ENCODE data around the gene RABGAP1.
"Not testable (repeated sequence)": the region's sequence is repeated elsewhere in the genome, so short reads cannot be mapped to it uniquely, and the experiment has no call there.

RABGAP1 gene

DNA sequence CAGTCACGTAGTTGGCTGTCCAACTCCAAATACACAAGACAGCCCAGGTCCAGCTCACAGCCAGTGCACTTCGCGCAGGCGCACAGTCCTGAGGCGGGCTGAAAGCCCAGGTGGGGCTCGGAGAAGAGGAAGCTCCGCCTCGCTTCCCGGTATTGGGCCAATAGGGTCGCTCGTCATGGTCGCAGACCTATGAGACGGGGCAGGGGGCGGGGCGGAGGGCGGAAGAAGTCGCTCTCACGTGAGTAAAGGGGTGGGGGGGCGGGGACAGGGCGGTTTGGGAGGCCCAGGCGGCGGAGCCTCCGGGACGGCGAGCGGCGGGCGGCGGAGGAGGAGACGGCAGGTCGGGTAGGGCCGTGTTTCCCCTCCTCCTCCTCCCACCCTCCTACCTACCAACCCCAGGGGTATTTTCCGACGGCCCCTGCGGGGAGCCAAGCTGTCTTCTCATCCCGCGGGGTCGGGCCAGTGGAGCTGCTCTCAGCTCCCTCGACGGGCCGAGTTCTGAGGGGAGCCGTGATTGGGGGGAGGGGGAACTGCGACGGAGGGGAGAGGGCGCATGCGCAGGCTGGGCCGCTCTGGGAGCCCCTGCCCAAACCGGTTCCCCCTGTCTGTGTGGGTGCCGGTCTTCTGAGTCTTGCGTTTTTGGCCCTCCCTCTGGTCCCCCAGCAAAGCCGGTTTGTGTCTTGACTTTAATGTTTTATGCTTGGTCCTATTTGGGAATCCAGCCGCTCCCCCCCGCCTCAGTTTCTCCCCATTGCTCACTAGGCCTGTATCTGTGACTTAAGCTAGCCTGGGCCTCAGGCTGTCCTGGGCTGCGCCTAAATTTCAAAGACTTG lies at the start of gene RABGAP1:
TSS of gene RABGAP1 (plus strand) at position 272 of the 833 bp plus-strand sequence. CDS start 16,040 bp downstream, outside the sequence.
- DNase-seq (ENCODE audit: low read depth): peak; percentile 85

DNA sequence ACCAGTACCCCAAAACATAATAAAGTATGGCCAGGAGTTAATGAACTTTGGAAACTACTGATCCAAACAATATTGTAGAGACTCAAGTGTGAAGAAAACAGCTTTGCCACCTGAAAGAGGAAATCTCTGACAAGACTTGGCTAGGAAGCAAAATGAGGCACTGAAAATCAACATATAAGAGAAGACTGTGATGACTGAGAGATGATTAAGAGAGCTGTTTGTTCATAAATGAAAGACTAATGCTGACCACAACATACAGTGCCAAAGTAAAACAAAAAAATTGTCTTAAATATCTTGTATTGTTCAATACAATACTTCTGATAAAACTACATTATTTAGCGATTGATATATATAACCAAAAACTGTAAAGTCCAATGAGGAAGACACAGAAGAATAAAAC lies 42.9 kb upstream of the RABGAP1 start:
- DNase-seq (ENCODE audit: low read depth): no peak

DNA sequence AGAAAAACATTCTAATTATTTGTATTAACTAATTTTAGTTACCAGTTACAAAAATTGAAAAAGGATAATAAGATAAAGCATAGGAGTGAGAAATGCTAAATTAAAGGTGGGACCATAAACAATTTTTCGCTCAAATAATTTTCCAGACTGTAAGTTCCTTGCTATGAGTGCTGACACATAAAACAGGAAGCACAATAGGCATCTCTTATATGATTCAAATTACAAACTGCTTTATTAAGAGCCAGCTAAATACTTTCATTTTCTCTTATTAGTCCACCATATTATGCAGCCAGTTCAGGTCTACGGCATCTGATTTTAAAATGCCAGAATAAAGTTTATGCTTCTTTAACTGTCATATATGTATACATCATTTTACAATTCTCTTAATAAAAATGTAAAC lies 40.0 kb upstream of the RABGAP1 start:
- DNase-seq (ENCODE audit: low read depth): no peak

DNA sequence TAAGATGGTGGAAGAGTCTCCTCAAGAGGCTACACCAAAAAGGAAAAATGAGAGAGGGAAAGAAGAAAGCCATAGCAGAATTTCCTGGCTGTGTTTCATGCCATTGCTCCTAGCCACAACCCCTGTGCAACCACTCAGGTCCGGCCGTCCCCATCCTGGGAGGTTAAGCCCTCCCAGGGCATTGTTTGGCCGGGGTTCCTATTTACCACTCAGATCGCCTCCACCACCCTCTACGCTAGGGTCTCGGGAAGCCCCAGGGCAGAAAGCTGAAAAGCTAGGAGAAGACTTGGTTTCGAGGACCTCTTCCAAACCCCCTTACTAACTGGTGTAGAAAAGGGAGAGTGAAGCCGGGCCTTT lies 36.4 kb upstream of the RABGAP1 start:
- DNase-seq (ENCODE audit: low read depth): no peak

DNA sequence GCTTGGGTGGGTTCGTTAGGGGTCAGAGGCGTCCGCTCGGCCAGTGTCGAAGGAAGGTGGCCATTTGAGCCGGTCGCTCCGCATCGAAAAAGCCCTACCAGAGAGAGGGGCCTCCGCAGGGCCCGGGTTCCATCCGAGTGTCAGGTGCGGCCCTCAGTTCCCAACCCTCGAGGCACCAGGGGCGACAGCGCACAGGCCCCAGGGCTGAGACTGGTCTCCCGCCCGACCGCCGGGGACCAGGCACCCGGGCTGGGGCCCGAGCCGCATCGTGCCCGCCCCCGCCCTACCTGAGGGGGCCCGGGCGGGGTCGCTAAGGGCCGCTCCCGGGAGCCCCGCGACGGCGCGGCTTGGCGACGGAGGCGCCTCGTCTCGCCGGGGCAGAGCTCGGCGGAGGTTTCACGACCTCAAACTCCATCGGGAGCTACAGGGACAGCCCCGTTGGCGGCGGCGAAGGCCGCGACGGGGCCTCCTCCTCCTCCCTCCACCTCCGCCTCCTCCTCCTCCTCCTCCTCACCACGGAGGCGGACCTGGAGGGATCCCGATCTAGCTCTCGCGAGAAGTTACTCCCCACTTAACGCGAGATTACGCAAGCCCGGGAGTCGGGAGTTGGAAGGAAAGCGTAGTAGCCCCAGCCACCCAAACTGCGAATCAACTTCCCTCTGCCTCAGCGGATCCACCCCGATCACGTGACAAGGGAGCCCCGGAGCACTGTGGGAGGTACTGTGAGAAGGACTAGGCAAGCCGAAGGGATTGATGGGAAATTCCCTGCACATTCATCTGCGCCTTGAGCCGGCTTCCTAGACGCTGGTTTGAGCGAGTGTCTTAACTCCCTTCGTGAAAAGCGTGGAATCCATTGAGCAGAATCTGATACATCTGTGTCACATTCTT lies 35.8 kb upstream of the RABGAP1 start, which contains the start of gene RC3H2:
TSS of gene RC3H2 (minus strand) at position 537 of the 888 bp plus-strand sequence. CDS start 7,850 bp downstream, outside the sequence.
- peak; percentile 99 for DNase-seq (ENCODE audit: low read depth)

DNA sequence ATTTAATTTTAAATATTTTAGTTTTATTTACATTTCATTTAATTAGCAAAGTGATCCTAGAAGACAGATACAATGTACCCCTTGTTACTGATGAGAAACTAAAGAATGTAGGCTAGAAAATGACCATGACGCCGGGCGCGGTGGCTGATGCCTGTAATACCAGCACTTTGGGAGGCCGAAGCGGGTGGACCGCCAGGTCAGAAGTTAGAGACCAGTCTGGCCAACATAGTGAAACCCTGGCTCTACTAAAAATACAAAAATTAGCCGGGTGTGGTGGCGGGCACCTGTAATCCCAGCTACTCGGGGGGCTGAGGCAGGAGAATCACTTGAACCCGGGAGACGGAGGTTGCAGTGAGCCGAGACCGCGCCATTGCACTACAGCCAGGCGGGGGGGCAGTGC lies 34.7 kb upstream of the RABGAP1 start:
- DNase-seq (ENCODE audit: low read depth): not testable (repeated sequence)

DNA sequence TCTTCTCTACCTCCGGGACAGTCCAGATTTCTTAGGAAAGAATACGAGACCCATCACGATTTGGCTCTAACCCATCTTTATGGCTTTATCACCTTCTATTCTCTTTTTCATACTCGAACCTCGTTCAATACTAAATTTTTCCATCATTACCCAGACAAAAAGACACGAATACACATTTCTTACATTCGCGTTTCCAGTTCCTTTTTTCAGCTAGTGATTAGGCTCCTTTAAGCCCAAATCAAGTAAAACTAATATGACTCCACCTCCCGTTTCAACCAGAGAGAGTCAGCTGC lies 28.2 kb upstream of the RABGAP1 start:
- no peak for DNase-seq (ENCODE audit: low read depth)

DNA sequence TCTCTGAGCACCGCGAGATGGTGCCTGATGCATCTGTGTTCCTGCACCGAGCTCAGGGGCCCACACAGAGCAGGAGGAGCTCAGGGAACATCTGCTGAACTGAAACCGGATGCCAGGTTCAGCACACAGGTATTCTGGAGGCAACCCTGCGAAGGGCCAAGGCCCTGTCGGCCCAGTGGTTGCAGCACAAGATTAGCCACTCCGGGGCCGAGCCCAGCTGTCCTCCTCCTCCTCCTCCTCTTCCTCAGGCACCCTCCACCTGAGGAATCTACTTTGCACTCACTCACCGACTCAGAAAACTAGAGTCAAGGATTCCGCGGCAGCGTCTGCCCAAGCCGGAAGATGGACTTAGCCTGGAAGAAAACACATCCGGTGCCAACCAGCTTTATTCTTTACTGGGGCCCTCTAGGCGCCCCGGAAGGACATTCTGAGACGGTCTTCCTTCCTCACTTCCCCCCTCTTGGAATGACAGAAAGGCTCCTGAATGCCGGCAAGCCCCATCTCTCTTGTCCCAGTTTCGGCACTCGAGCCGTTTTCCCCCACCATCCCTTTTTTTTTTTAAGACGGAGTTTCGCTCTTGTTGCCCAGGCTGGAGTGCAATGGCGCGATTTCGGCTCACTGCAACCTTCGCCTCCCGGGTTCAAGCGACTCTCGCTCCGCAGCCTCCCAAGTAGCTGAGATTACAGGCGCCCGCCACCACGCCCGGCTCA lies 27.7 kb upstream of the RABGAP1 start, which contains the start of gene ZBTB6:
TSS of gene ZBTB6 (minus strand) at position 360 of the 710 bp plus-strand sequence. CDS start 1,251 bp downstream, outside the sequence.
- peak; percentile 57 for DNase-seq (ENCODE audit: low read depth)

DNA sequence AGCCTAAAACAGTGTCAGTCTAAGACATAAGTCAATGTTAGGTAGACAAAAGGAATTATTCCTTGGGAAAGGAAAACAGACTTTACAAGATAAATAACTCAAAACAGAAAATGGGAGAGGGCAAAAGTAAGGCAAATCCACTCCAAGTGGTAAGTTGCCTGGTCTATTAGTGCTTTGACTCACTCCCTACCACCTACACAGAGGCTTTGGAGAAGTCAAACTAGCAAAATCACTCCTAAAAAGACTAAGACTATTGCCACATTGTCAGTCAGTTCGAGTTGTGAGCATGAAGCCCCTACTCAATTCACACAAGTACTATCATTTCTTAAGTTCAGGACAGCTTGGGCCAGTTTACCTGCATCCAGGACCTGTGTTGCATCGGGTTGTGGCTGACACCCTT lies 22.5 kb upstream of the RABGAP1 start:
- no peak for DNase-seq (ENCODE audit: low read depth)

DNA sequence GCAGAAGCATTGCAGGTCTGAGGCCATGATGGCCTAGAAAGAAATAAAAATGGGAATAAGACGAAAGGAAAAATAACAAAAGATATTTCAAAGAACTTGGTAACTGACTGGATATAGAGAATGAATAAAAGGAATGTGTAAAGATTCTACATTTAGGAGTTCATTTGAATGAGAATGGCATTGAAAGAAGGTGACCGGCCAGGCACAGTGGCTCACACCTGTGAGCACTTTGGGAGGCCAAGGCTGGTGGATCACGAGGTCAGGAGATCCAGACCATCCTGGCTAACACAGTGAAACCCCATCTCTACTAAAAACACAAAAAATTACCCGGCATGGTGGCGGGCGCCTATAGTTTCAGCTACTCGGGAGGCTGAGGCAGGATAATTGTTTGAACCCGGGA lies 18.1 kb upstream of the RABGAP1 start:
- DNase-seq (ENCODE audit: low read depth): no peak

DNA sequence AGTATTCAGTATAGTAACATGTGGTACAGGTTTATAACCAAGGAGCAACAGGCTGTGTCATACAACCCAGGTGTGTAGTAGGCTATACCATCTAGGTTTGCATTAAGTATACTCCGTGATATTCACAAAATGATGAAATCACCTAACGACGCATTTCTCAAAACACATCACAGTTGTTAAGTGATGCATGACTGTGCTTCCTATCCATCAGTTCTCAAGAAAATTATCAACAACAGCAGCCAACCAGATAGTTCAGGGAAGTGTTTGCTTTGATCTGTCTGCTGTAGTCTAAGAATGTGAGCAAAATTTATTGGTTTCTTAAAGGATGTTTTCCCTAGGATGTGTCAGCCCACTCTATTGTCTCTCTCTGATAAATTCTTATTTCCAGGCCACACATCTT lies 16.9 kb upstream of the RABGAP1 start:
- DNase-seq (ENCODE audit: low read depth): no peak

DNA sequence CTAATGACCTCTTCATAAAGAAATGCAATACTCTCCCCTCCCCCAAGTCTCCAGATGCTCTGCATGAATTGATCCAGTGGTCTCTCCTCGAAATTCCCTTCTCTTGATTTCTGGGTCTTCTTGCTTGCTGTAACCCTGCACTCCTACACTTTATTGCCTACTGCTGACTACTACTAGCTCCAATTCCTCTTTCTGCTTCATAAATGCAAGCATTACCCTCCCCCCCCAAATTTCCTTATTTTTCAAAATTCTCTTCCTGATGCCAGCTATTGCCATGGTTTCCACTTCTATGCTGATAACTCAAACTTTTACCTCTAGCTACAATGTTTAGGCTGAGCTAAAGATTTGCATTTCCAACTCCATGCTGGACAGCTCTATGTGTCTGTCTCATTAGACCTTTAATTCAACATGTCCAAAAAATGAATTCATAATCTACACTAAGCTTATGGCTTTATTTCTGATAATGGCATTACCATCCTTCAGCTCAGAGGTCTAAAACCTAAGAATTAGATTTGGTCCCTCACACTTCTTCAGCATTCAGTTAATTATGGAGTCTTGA lies 10.9 kb upstream of the RABGAP1 start:
- no peak for DNase-seq (ENCODE audit: low read depth)

DNA sequence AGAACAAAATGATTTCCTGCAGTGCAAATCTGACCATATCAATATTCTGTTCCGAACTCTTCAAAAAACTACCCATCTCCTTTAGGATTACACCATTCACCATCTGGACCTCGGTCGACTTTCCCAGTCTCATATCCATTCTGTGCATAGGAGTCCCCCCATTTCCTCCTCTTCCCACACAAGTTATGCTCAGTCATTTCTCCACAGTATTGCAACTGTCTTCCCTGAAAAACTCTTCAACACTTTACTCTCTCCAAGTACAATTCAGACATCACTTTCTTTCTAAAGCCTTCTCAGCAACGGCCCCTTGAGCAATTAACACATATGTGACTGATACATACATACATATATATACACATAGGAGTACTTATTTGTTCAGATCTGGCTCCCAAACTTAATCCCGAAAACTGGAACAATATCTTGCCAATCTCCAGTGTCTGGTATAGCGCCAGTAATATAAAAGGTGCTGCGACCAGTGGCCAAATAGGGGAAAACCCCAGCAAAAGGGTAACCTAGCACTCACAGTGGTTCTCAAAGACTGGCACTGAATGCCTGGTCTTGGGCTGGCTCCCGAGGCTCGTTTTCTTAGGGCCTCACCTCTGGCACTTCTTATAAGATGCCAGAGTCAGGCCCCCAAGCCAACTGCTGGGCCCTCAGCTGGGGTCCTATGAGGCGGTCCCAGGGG lies 10.1 kb upstream of the RABGAP1 start:
- no peak for DNase-seq (ENCODE audit: low read depth)

DNA sequence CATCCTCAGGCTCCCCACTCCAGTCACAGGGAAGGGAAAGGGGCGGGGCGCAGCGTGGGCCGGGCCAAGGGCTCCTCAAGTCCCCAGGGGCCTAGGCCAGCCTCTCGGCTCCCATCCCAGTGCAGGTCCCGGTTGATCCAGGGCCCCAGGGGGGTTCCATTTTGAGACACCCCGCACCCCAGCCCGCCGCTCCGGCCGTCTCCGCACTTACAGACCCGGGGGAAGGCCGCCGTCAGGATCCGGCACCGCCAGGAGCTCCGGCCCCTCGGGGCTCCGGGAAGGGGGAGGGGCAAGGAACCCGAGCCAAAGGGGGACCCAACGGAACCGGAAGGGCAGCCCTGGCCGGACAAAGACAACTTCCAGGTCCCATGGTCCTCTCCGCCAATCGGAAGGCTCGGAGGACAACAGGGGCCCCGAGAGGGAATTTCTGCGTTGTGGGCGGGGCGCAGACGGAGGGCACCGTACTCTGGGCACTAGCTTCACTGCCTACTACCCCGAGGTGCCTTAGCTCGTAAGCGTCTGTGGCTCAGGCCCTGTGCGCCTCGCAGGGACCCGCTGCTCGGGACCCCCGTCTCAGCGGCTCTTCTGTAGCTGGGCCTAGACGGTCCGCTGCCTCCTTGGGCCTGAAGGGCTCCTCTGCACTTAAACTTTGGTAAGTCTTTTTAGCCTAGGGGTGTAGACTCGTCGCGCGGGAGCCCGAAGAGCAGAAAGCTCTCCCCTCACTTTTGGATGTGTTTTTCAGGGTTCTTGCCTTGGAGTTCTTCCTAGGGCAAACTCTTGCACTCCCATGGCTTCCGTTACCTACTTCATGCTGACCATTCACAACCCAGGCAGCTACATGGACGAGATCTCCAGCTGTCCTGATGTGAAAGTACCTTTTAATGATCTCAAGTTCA lies 9.3 kb upstream of the RABGAP1 start, which contains the start of gene ZBTB26:
TSS of gene ZBTB26 (minus strand) at position 287 of the 896 bp plus-strand sequence. CDS start 11,578 bp downstream, outside the sequence.
- peak; percentile 77 for DNase-seq (ENCODE audit: low read depth)

DNA sequence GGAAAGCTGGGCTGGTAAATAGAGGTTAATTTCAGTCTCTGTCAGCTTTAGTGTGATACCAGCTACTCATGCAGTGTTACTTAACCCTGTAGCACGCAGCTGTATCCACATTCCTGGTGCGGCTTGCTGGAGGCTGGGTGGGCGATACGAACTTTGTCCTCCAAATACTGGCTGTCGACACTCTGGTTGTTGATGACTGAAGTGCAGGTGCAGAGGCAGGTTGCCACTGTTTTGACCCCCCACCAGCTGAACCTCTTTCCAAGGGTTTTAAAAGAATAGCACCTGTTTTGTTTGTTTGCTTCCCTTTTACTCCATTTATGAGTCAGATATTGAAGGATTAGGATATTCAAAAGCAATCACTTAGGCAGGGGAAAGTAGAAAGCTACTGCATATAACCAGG lies 4.4 kb upstream of the RABGAP1 start:
- no peak for DNase-seq (ENCODE audit: low read depth)

DNA sequence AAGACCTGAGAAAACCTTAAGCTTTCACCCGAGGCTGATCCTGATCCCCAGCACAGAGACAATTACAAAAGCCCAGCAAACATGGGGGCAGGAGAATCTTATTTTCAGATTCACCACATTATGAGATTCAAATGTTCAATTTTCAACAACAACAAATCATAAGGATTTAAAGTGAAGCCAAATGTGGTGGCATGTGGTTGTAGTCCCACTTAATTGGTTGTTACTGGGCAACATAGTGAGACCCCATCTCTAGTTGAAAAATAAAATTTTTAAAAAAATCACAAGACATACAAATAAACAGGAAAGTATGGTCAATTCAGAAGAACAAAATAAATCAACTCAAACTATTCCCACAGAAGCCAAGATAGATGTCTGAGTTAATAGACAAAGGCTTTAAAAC lies 3.9 kb upstream of the RABGAP1 start:
- DNase-seq (ENCODE audit: low read depth): no peak

DNA sequence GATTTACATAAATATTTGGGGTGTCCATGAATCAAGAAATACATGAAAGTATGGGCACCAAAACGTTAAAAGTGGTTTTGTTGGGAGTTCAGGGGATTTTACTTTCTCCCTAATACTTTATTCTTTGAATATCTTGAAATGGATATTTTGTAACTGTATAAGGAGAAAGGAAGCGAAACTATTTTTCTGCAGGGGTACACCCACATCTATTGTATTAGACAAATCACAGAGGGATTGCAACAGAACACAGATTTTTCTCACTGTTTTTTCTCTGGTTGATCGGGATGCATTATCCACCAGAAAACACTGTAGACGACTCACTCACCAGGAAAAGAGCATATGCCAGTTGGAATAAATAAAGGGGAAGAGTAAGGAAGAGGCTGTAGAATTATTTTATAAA lies 1.2 kb upstream of the RABGAP1 start:
- no peak for DNase-seq (ENCODE audit: low read depth)

DNA sequence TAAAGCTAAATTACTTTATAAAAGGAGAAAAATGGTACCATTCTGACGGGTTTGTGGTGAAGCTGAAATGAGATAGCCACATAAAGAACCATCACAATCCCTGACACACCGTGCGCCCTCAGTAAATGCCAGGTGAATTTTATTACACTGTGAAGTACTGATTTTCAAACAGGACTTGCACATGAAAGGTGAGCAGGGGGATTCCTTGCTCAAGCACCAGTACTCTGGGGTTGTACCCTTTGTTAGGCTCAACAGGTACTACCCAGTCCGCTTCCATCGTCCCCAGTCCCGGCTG lies 419 bp upstream of the RABGAP1 start:
- no peak for DNase-seq (ENCODE audit: low read depth)

DNA sequence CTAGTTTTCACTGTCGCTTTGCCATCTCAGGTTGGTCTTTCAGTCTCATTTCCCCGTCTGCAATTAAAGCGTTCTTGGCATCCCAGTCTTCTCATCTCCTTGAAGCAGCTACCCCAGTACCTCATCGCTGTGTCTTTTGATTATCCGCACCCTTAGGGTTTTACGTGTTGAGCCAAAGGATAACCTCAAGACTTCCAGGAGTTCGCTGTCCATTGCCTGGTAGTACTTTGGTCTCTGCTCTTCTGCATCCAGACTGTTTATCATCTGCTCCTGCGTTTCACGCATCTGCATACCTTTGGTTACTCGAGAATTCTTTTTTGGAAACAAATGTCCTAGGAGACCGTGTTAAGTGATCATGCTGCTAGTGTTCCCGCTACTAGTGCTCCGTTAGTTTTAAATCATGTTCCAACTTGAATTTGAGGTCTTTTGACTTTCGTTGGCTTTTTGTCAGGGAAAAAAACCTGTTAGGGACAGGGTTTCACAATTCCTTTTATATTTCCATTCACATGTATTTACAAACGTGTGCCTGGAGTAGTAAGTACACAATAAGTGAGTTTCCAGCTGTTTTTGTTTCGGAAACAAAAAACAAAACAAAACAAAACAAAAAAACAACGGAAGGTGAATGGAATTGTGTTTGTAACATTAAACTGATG lies 888 bp downstream of the RABGAP1 start:
- DNase-seq (ENCODE audit: low read depth): no peak
